ENCODE data around the gene OAS3. TPM values are rescaled to one million over a fixed set of nuclear protein-coding genes. Genes with fewer than 3 reads are reported as not detected.

The OAS3 gene
- total and polyA plus RNA-seq, 4 donors: 3.8 to 9.5 (median 5.4) TPM

DNA sequence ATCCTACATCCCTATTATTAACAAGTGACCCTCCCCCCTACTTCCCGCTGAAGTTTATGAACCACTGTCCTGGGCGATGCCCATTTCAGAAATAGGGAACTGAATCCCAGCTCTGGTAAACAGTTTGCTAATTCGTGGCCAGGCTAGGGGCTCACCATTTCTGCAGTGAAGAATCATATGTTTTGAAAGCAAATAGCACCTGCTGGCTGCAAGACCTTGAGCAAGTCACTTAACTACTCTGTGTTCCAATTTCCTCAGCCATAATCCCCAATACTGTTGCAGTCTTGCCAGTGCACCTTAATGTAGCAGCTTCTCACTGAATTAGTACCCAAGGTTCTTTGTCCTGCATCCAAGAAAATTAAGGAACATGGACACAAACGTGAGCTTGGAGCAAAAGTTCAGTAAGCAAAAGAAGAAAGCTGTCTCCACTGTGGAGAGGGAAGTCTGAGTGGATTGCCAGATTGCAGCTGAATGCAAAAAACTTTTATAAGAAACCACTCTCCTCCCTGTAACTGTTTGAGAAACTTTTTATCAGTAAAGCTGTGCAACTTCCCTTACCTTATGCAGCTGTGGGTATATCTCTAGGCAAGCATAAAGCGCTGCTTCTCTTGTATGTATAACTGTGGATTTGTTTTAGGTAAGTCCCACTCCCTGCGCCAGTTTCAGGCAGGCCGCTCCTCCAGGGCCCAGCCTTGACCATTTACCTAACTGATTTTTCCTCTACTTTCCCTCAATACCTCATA, 30.7 kb upstream of the OAS3 start:
- Histone ChIP-seq H3K4me1 (ENCODE audit: control insufficient read depth in 4 of 4, insufficient read depth in 4 of 4, low read length in 3 of 4) (peaks cover 5 to 35% (median 33%) of the 10 kb centered on the region in 4 donors), H3K4me3 (ENCODE audit: low read depth in 1 of 3, low read length in 3 of 3) (peak overlapping the region; percentile 61 to 91 (median 63)), H3K9me3 (ENCODE audit: control insufficient read depth in 4 of 4, low read length in 3 of 4) (no peaks in the 10 kb centered on the region), H3K27me3 (ENCODE audit: control insufficient read depth in 4 of 4, insufficient read depth in 4 of 4, low read length in 3 of 4) (no peaks in the 10 kb centered on the region), H3K27ac (ENCODE audit: low read depth in 1 of 2, low read length in 2 of 2) (peak overlapping the region; percentile 74 to 92), H3K36me3 (ENCODE audit: control insufficient read depth in 4 of 4, insufficient read depth in 3 of 4, low read depth in 1 of 4, low read length in 3 of 4) (peaks cover 4 to 14% (median 9%) of the 10 kb centered on the region in 4 donors), H3K9ac (ENCODE audit: low read depth in 1 of 2, low read length in 2 of 2) (peak overlapping the region; percentile 21 to 24)
- DNase-seq (ENCODE audit: low spot score): no peak
- 35% methylated on average over 7 of the region's 7 CpGs for WGBS
- TF ChIP-seq ZBTB33 (IDR thresholded peaks at IDR 0.05) (no peak), REST (IDR thresholded peaks at IDR 0.05) (no peak), FOXA1 (IDR thresholded peaks at IDR 0.05) (no peak), NR2F2 (IDR thresholded peaks at IDR 0.05) (no peak), FOXA2 (IDR thresholded peaks at IDR 0.05) (no peak), HNF4A (conservative IDR thresholded peaks at IDR 0.05) (no peak), YY1 (IDR thresholded peaks at IDR 0.05) (no peak), EGR1 (IDR thresholded peaks at IDR 0.05; ENCODE audit: low read depth in 2 of 2) (no peak), SP1 (IDR thresholded peaks at IDR 0.05) (no peak), TAF1 (conservative IDR thresholded peaks at IDR 0.05) (no peak), GABPA (IDR thresholded peaks at IDR 0.05 in 1 of 2, conservative IDR thresholded peaks at IDR 0.05 in 1 of 2) (no peak), HNF4G (IDR thresholded peaks at IDR 0.05) (no peak)

DNA sequence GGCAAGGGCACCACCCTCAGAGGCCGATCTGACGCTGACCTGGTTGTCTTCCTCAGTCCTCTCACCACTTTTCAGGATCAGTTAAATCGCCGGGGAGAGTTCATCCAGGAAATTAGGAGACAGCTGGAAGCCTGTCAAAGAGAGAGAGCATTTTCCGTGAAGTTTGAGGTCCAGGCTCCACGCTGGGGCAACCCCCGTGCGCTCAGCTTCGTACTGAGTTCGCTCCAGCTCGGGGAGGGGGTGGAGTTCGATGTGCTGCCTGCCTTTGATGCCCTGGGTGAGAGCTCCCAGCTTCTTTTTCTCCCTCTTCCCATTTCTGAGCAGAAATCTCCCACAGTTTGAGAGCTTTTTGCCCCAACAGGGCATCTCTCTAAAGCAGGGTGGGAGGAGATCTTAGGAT, 29.7 kb upstream of the OAS3 start:
- H3K9ac ChIP-seq (ENCODE audit: low read depth in 1 of 2, low read length in 2 of 2): peak overlapping the region in 1 of 2 donors; percentile 21
- peaks cover 4 to 18% (median 16%) of the 10 kb centered on the region in 4 donors for H3K36me3 ChIP-seq (ENCODE audit: control insufficient read depth in 4 of 4, insufficient read depth in 3 of 4, low read depth in 1 of 4, low read length in 3 of 4)
- no peak for TF ChIP-seq JUND (IDR thresholded peaks at IDR 0.05)
- peak in 1 of 2 donors; percentile 28 for TF ChIP-seq HNF4A (conservative IDR thresholded peaks at IDR 0.05)
- TF ChIP-seq TAF1 (conservative IDR thresholded peaks at IDR 0.05): no peak
- peak in 1 of 2 donors; percentile 15 for TF ChIP-seq EGR1 (IDR thresholded peaks at IDR 0.05; ENCODE audit: low read depth in 2 of 2)
- TF ChIP-seq NR2F2 (IDR thresholded peaks at IDR 0.05): no peak
- no peak for TF ChIP-seq YY1 (IDR thresholded peaks at IDR 0.05)
- TF ChIP-seq, protein P1, sequence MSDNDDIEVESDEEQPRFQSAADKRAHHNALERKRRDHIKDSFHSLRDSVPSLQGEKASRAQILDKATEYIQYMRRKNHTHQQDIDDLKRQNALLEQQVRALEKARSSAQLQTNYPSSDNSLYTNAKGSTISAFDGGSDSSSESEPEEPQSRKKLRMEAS (IDR thresholded peaks at IDR 0.05): peak; percentile 44
- no peak for TF ChIP-seq GABPA (IDR thresholded peaks at IDR 0.05 in 1 of 2, conservative IDR thresholded peaks at IDR 0.05 in 1 of 2)
- TF ChIP-seq RXRA (IDR thresholded peaks at IDR 0.05): peak in 1 of 2 donors; percentile 17
- no peak for TF ChIP-seq REST (IDR thresholded peaks at IDR 0.05)
- H3K9me3 ChIP-seq (ENCODE audit: control insufficient read depth in 4 of 4, low read length in 3 of 4): peaks cover 0 to 2% (median 0%) of the 10 kb centered on the region in 4 donors
- no peaks in the 10 kb centered on the region for H3K27me3 ChIP-seq (ENCODE audit: control insufficient read depth in 4 of 4, insufficient read depth in 4 of 4, low read length in 3 of 4)
- no peak for DNase-seq (ENCODE audit: low spot score)
- peak overlapping the region; percentile 61 to 91 (median 63) for H3K4me3 ChIP-seq (ENCODE audit: low read depth in 1 of 3, low read length in 3 of 3)
- peak overlapping the region; percentile 6 to 92 for H3K27ac ChIP-seq (ENCODE audit: low read depth in 1 of 2, low read length in 2 of 2)
- WGBS: 24% methylated on average over 12 of the region's 12 CpGs
- peaks cover 5 to 35% (median 33%) of the 10 kb centered on the region in 4 donors for H3K4me1 ChIP-seq (ENCODE audit: control insufficient read depth in 4 of 4, insufficient read depth in 4 of 4, low read length in 3 of 4)
